PFSK-1 (cell line): Measurements from ENCODE around the gene CLUH.

Experiments
- SIN3A ChIP-seq: IDR thresholded peaks from 2 replicates; pipeline ENCODE4 v1.6.1; 2012; ENCODE audit warnings: mild to moderate bottlenecking, low read length, moderate library complexity, borderline replicate concordance; ENCODE audit not compliant: insufficient read depth
- TAF1 ChIP-seq: IDR thresholded peaks from 2 replicates; pipeline ENCODE4 v1.6.1; 2012; ENCODE audit warnings: low read length, control low read depth, borderline replicate concordance; ENCODE audit not compliant: insufficient read depth
- TF ChIP-seq, protein P1 (sequence below), 2 experiments: IDR thresholded peaks; 2 replicates each; pipeline versions ENCODE4 v1.6.1 to v1.8.0; 2011 to 2012; ENCODE audit warnings: low read depth in 2 of 2, low read length in 2 of 2, control low read depth in 1 of 2, inconsistent platforms in 1 of 2, mild to moderate bottlenecking in 1 of 2, moderate library complexity in 1 of 2; ENCODE audit not compliant: insufficient read depth in 1 of 2

DNA sequence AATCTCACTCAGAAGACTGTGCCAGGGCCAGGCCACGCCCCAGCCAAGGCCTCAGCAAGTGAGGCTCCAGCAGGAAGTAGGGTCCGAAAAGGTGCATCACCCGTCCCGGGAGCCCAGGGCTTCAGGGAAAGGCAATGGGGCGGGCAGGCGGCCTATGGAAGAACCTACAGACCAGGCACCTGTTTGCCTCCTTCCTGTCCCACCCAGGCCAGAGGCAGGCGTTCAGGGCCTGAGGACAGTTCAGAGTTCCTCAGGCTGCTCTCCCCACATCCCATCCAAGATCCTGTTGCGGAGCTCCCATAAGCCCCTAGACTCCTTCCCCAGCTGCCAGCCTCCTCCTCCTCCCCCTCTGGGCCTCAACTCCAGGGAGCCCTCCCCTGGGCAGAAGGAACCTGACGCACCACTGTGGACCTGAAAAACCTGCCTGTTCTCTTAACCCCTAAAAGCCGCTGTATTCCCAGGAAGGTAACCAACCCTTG is 2.3 kb downstream of the CLUH start:
- TF ChIP-seq SIN3A (no peak), TAF1 (no peak)
- TF ChIP-seq, protein P1, sequence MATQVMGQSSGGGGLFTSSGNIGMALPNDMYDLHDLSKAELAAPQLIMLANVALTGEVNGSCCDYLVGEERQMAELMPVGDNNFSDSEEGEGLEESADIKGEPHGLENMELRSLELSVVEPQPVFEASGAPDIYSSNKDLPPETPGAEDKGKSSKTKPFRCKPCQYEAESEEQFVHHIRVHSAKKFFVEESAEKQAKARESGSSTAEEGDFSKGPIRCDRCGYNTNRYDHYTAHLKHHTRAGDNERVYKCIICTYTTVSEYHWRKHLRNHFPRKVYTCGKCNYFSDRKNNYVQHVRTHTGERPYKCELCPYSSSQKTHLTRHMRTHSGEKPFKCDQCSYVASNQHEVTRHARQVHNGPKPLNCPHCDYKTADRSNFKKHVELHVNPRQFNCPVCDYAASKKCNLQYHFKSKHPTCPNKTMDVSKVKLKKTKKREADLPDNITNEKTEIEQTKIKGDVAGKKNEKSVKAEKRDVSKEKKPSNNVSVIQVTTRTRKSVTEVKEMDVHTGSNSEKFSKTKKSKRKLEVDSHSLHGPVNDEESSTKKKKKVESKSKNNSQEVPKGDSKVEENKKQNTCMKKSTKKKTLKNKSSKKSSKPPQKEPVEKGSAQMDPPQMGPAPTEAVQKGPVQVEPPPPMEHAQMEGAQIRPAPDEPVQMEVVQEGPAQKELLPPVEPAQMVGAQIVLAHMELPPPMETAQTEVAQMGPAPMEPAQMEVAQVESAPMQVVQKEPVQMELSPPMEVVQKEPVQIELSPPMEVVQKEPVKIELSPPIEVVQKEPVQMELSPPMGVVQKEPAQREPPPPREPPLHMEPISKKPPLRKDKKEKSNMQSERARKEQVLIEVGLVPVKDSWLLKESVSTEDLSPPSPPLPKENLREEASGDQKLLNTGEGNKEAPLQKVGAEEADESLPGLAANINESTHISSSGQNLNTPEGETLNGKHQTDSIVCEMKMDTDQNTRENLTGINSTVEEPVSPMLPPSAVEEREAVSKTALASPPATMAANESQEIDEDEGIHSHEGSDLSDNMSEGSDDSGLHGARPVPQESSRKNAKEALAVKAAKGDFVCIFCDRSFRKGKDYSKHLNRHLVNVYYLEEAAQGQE (IDR thresholded peaks at IDR 0.05; ENCODE audit: insufficient read depth in 1 of 2, low read depth in 2 of 2, low read length in 2 of 2): no peak
